ENCODE data around the gene MYL6.

Gene MYL6

GRCh38 chr12:56128670-56129205, 29.4 kb upstream of the MYL6 start:
- H3K4me3 ChIP-seq (ENCODE audit: low read length): peak overlapping the region; percentile 60
- DNase-seq (ENCODE audit: low read depth, low spot score): no peak

- peak; percentile 70 for DNase-seq (ENCODE audit: low read depth, low spot score)
These were observed 28.8 kb upstream of the MYL6 start for GRCh38 chr12:56129206-56129941.

GRCh38 chr12:56129942-56130495, 28.1 kb upstream of the MYL6 start:
- peak overlapping the region; percentile 60 for H3K4me3 ChIP-seq (ENCODE audit: low read length)
- no peak for DNase-seq (ENCODE audit: low read depth, low spot score)

More at GRCh38 chr12:56129206-56129941, 28.8 kb upstream of the MYL6 start:
- H3K4me3 ChIP-seq (ENCODE audit: low read length): peak overlapping the region; percentile 60

- H3K4me3 ChIP-seq (ENCODE audit: low read length): no peak overlapping the region
- no peak for DNase-seq (ENCODE audit: low read depth, low spot score)
These were observed 27.3 kb upstream of the MYL6 start for GRCh38 chr12:56130876-56131275.

GRCh38 chr12:56134897-56135296, 23.3 kb upstream of the MYL6 start:
- H3K4me3 ChIP-seq (ENCODE audit: low read length): no peak overlapping the region
- no peak for DNase-seq (ENCODE audit: low read depth, low spot score)

- no peak for DNase-seq (ENCODE audit: low read depth, low spot score)
These were observed 20.1 kb upstream of the MYL6 start for GRCh38 chr12:56137853-56138571.

GRCh38 chr12:56141946-56142784, 16.0 kb upstream of the MYL6 start:
- H3K4me3 ChIP-seq (ENCODE audit: low read length): no peak overlapping the region
- no peak for DNase-seq (ENCODE audit: low read depth, low spot score)

More at GRCh38 chr12:56137853-56138571, 20.1 kb upstream of the MYL6 start:
- H3K4me3 ChIP-seq (ENCODE audit: low read length): no peak overlapping the region

- DNase-seq (ENCODE audit: low read depth, low spot score): no peak
- no peak overlapping the region for H3K4me3 ChIP-seq (ENCODE audit: low read length)
These were observed 14.9 kb upstream of the MYL6 start for GRCh38 chr12:56143217-56143616.

- no peak overlapping the region for H3K4me3 ChIP-seq (ENCODE audit: low read length)
- DNase-seq (ENCODE audit: low read depth, low spot score): no peak
These were observed 14.3 kb upstream of the MYL6 start for GRCh38 chr12:56143870-56144269.

GRCh38 chr12:56145217-56145616, 12.9 kb upstream of the MYL6 start:
- no peak for DNase-seq (ENCODE audit: low read depth, low spot score)
- no peak overlapping the region for H3K4me3 ChIP-seq (ENCODE audit: low read length)

- no peak overlapping the region for H3K4me3 ChIP-seq (ENCODE audit: low read length)
- DNase-seq (ENCODE audit: low read depth, low spot score): no peak
These were observed 11.4 kb upstream of the MYL6 start for GRCh38 chr12:56146492-56147460.

GRCh38 chr12:56150563-56150962, 7.6 kb upstream of the MYL6 start:
- DNase-seq (ENCODE audit: low read depth, low spot score): no peak
- no peak overlapping the region for H3K4me3 ChIP-seq (ENCODE audit: low read length)

- peak overlapping the region; percentile 86 for H3K4me3 ChIP-seq (ENCODE audit: low read length)
- DNase-seq (ENCODE audit: low read depth, low spot score): peak; percentile 62
These were observed 6.5 kb upstream of the MYL6 start for GRCh38 chr12:56151672-56152131.

GRCh38 chr12:56152132-56152755, 5.9 kb upstream of the MYL6 start, which contains the start of gene MYL6B:
MYL6B (plus strand) TSS chr12:56152587; CDS start chr12:56153919, 1,332 bp downstream.
- peak; percentile 92 for DNase-seq (ENCODE audit: low read depth, low spot score)
- H3K4me3 ChIP-seq (ENCODE audit: low read length): peak within 1 kb of the TSS; percentile 86

GRCh38 chr12:56152756-56153677, 5.1 kb upstream of the MYL6 start:
- DNase-seq (ENCODE audit: low read depth, low spot score): no peak
- peak overlapping the region; percentile 86 for H3K4me3 ChIP-seq (ENCODE audit: low read length)

- DNase-seq (ENCODE audit: low read depth, low spot score): no peak
- H3K4me3 ChIP-seq (ENCODE audit: low read length): peak overlapping the region; percentile 86; the same call in 1 of the 2 replicates
These were observed 4.5 kb upstream of the MYL6 start for GRCh38 chr12:56153678-56154065.

All from Jurkat, Clone E6-1 (cell line).